ENCODE data around the gene ITGB7.

DNA sequence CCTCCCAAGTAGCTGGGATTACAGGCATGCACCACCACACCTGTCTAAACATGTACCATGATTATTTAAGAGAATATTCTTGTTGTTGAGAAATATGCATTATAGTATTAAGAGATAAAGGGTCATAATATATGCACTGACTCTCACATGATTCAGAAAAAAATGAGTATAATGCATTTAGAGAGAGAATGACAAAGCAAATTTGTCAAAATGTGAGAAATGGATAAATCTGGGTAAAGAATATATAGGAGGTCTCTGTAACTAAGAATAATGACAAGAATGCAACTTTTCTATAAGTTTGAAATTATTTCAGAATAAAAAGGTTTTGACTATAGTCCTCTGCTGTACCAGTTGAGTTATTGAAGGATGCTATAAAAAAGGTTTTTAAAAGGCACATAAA, 54.7 kb downstream of the ITGB7 start:
- TF ChIP-seq, protein P1, sequence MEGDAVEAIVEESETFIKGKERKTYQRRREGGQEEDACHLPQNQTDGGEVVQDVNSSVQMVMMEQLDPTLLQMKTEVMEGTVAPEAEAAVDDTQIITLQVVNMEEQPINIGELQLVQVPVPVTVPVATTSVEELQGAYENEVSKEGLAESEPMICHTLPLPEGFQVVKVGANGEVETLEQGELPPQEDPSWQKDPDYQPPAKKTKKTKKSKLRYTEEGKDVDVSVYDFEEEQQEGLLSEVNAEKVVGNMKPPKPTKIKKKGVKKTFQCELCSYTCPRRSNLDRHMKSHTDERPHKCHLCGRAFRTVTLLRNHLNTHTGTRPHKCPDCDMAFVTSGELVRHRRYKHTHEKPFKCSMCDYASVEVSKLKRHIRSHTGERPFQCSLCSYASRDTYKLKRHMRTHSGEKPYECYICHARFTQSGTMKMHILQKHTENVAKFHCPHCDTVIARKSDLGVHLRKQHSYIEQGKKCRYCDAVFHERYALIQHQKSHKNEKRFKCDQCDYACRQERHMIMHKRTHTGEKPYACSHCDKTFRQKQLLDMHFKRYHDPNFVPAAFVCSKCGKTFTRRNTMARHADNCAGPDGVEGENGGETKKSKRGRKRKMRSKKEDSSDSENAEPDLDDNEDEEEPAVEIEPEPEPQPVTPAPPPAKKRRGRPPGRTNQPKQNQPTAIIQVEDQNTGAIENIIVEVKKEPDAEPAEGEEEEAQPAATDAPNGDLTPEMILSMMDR (IDR thresholded peaks at IDR 0.05): no peak
- TF ChIP-seq POLR2A (IDR thresholded peaks at IDR 0.05): no peak
